SK-N-SH treated with all-trans-retinoic acid at 6 μM for 48 hours (cell line): Measurements from ENCODE around the gene ELOVL1.

ENCODE experiments used
- ARNTL ChIP-seq: fragments of 450-650 bp; formaldehyde crosslinking; IDR thresholded peaks from 2 replicates; pipeline ENCODE4 v1.5.0; 2020; ENCODE audit warnings: low read depth, mild to moderate bottlenecking, moderate library complexity, borderline replicate concordance
- CREB5 ChIP-seq: fragments of 250-450 bp; sonication (Bioruptor Pico); IDR thresholded peaks from 2 replicates; pipeline ENCODE4 v1.5.1; 2020; ENCODE audit warnings: low read depth, mild to moderate bottlenecking, moderate library complexity
- ESRRG ChIP-seq: fragments of 250-450 bp; sonication (Bioruptor Pico); IDR thresholded peaks from 2 replicates; pipeline ENCODE4 v1.6.1; 2021; ENCODE audit warnings: mild to moderate bottlenecking
- ISL1 ChIP-seq: fragments of 250-450 bp; sonication (Bioruptor Pico); IDR thresholded peaks from 2 replicates; pipeline ENCODE4 v2.1.2; 2022; ENCODE audit warnings: mild to moderate bottlenecking, moderate library complexity
- RARB ChIP-seq: fragments of 250-450 bp; sonication (Bioruptor Pico); IDR thresholded peaks from 2 replicates; pipeline ENCODE4 v1.8.0; 2021; ENCODE audit warnings: mild to moderate bottlenecking, moderate library complexity
- SNAI2 ChIP-seq: fragments of 250-450 bp; sonication (Bioruptor Pico); IDR thresholded peaks from 2 replicates; pipeline ENCODE4 v1.5.0; 2020; ENCODE audit warnings: mild to moderate bottlenecking, moderate library complexity
- TCF4 ChIP-seq: fragments of 250-450 bp; sonication (Bioruptor Pico); IDR thresholded peaks from 2 replicates; pipeline ENCODE4 v1.8.0; 2021; ENCODE audit warnings: mild to moderate bottlenecking, moderate library complexity, borderline replicate concordance
- TSHZ2 ChIP-seq: fragments of 250-450 bp; sonication (Bioruptor Pico); IDR thresholded peaks from 2 replicates; pipeline ENCODE4 v1.5.0; 2020; ENCODE audit warnings: mild to moderate bottlenecking, moderate library complexity
- ZFP3 ChIP-seq: fragments of 250-450 bp; sonication (Bioruptor Pico); IDR thresholded peaks from 2 replicates; pipeline ENCODE4 v1.5.0; 2020; ENCODE audit warnings: mild to moderate bottlenecking, moderate library complexity
- ZFP30 ChIP-seq: fragments of 450-650 bp; formaldehyde crosslinking; IDR thresholded peaks from 2 replicates; pipeline ENCODE4 v1.5.0; 2022; ENCODE audit warnings: mild to moderate bottlenecking, moderate library complexity
- TF ChIP-seq, protein P1 (sequence below): fragments of 250-450 bp; sonication (Bioruptor Pico); IDR thresholded peaks from 2 replicates; pipeline ENCODE4 v1.8.0; 2020; ENCODE audit warnings: mild to moderate bottlenecking, moderate library complexity, borderline replicate concordance

GRCh38 chr1:43414634-43415223 is 46.9 kb upstream of the ELOVL1 start:
- TF ChIP-seq ARNTL (CRISPR knock-in tag) (no peak), ISL1 (no peak), CREB5 (CRISPR knock-in tag) (no peak), SNAI2 (CRISPR knock-in tag) (no peak), ZFP3 (CRISPR knock-in tag) (no peak), RARB (CRISPR knock-in tag) (no peak), TSHZ2 (no peak), ZFP30 (CRISPR knock-in tag) (no peak), ESRRG (no peak), TCF4 (no peak)
- TF ChIP-seq, protein P1, sequence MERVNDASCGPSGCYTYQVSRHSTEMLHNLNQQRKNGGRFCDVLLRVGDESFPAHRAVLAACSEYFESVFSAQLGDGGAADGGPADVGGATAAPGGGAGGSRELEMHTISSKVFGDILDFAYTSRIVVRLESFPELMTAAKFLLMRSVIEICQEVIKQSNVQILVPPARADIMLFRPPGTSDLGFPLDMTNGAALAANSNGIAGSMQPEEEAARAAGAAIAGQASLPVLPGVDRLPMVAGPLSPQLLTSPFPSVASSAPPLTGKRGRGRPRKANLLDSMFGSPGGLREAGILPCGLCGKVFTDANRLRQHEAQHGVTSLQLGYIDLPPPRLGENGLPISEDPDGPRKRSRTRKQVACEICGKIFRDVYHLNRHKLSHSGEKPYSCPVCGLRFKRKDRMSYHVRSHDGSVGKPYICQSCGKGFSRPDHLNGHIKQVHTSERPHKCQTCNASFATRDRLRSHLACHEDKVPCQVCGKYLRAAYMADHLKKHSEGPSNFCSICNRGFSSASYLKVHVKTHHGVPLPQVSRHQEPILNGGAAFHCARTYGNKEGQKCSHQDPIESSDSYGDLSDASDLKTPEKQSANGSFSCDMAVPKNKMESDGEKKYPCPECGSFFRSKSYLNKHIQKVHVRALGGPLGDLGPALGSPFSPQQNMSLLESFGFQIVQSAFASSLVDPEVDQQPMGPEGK (CRISPR knock-in tag) = no peak
